GM12878 (cell line): ENCODE data around the gene TNS4. TPM values are rescaled to one million over a fixed set of nuclear protein-coding genes. Genes with fewer than 3 reads are reported as not detected.

Source experiments
- ATAC-seq: fragments of 200-7000 bp; cut with Tn5 transposase; 3 replicates; pipeline ENCODE4 v1.9.1; 2020; ENCODE audit warnings: mild to moderate bottlenecking, moderate library complexity
- BruUV-seq: library from RNA; stranded (reverse); fragments of 400-500 nt; replicated peaks from 2 replicates; lab custom pipeline; 2021; lab: Mats Ljungman, UMichigan
- CTCF ChIA-PET: fragments of 300-600 bp; sonication (Branson Sonifier 250); formaldehyde crosslinking; extraction: SDS; loops from one replicate; lab custom pipeline; 2021; ENCODE audit warnings: inconsistent platforms; lab: Yijun Ruan, JAX
- POLR2A ChIA-PET: fragments of 350-600 bp; formaldehyde crosslinking; extraction: SDS; loops from one replicate; lab custom pipeline; 2021; ENCODE audit warnings: inconsistent platforms; lab: Charles Lee
- RAD21 ChIA-PET: fragments of 300-600 bp; sonication (Branson Sonifier 250); formaldehyde crosslinking; loops from one replicate; lab custom pipeline; 2023; ENCODE audit warnings: antibody characterized with exemption; ENCODE audit not compliant: unreplicated experiment; lab: Charles Lee
- SMC1A ChIA-PET: fragments of 300-600 bp; sonication (Branson Sonifier 250); formaldehyde crosslinking; loops from one replicate; lab custom pipeline; 2023; ENCODE audit not compliant: unreplicated experiment, uncharacterized antibody; lab: Charles Lee
- DNase-seq: peaks from one replicate; pipeline ENCODE4 v3.0.0-alpha.2; 2011; ENCODE audit warnings: low read depth, low spot score
- FAIRE-seq: peaks from 3 replicates; lab custom pipeline; 2011; peaks lifted over from hg19 to GRCh38; lab: Jason Lieb, UNC
- H2AFZ ChIP-seq: 2 replicates; pipeline ENCODE4 v1.6.0; 2011; ENCODE audit warnings: low read depth, low read length, control low read depth; ENCODE audit not compliant: control insufficient read depth
- H3K27ac ChIP-seq: 2 replicates; pipeline ENCODE4 v1.5.1; 2011; ENCODE audit warnings: control low read depth; ENCODE audit not compliant: control insufficient read depth, insufficient read depth
- H3K27me3 ChIP-seq, 2 experiments: replicated peaks in 1 of 2; 2 replicates each; pipeline versions ENCODE4 v1.6.0 to v1.6.1; 2011; ENCODE audit warnings: low read length in 1 of 2; ENCODE audit not compliant: control insufficient read depth in 2 of 2, insufficient read depth in 2 of 2
- H3K36me3 ChIP-seq, 2 experiments: 2 replicates each; pipeline ENCODE4 v1.5.1; 2011; ENCODE audit warnings: low read length in 1 of 2; ENCODE audit not compliant: control insufficient read depth in 2 of 2, insufficient read depth in 2 of 2
- H3K4me1 ChIP-seq: 2 replicates; pipeline ENCODE4 v1.6.1; 2011; ENCODE audit warnings: mild to moderate bottlenecking, low read length, moderate library complexity, mixed read lengths; ENCODE audit not compliant: control insufficient read depth, insufficient read depth
- H3K4me2 ChIP-seq: 2 replicates; pipeline ENCODE4 v1.6.0; 2011; ENCODE audit warnings: control low read depth; ENCODE audit not compliant: control insufficient read depth, insufficient read depth
- H3K4me3 ChIP-seq: fragments of 200-600 bp; sonication (generic); 2 replicates; pipeline ENCODE4 v1.5.1; 2016
- H3K79me2 ChIP-seq: 2 replicates; pipeline ENCODE4 v1.6.0; 2011; ENCODE audit warnings: low read length; ENCODE audit not compliant: control insufficient read depth, insufficient read depth
- H3K9ac ChIP-seq: 2 replicates; pipeline ENCODE4 v1.8.0; 2011; ENCODE audit warnings: low read length, control low read depth, mixed read lengths; ENCODE audit not compliant: control insufficient read depth, insufficient read depth
- H3K9me3 ChIP-seq: replicated peaks from 3 replicates; pipeline ENCODE4 v1.5.1; 2011; ENCODE audit warnings: mild to moderate bottlenecking, low read length; ENCODE audit not compliant: control insufficient read depth, insufficient read depth
- H4K20me1 ChIP-seq: 2 replicates; pipeline ENCODE4 v1.6.0; 2011; ENCODE audit not compliant: control insufficient read depth, insufficient read depth
- FOXK2 ChIP-seq: fragments of 450-650 bp; IDR thresholded peaks from 2 replicates; pipeline ENCODE4 v1.6.1; 2017; ENCODE audit warnings: mild to moderate bottlenecking, moderate library complexity
- HCFC1 ChIP-seq: fragments of 150-350 bp; IDR thresholded peaks from 2 replicates; pipeline ENCODE4 v1.6.1; 2014; ENCODE audit warnings: low read length
- LARP7 ChIP-seq: fragments of 450-650 bp; IDR thresholded peaks from 2 replicates; pipeline ENCODE4 v1.6.1; 2017; ENCODE audit warnings: mild to moderate bottlenecking
- SUPT20H ChIP-seq: IDR thresholded peaks from 2 replicates; pipeline ENCODE4 v1.6.1; 2011; ENCODE audit warnings: low read depth, mild to moderate bottlenecking, low read length, moderate library complexity, borderline replicate concordance; ENCODE audit not compliant: control insufficient read depth
- WGBS: methylation state at CpG from one replicate; pipeline ENCODE4 v1.1.6; 2016; ENCODE audit warnings: low lambda C conversion rate; ENCODE audit not compliant: insufficient replicate concordance, insufficient coverage; ENCODE audit errors: missing lambda C conversion rate; 5-methylcytosine and 5-hydroxymethylcytosine counted together
- in situ Hi-C: fragments of 300-500 bp; cut with MboI; formaldehyde crosslinking; loops from 9 replicates; pipeline ENCODE4 v1.14.3; 2018; ENCODE audit warnings: mixed read lengths
- intact Hi-C: fragments of 100-400 bp; cut with micrococcal nuclease; formaldehyde crosslinking; loops from one replicate; pipeline ENCODE4 v1.14.2; 2022; ENCODE audit not compliant: unreplicated experiment
- polyA plus RNA-seq, 11 experiments: library from polyadenylated mRNA; depleted of rRNA in 4 of 11; unstranded in 6 of 11; stranded (reverse) in 5 of 11; fragments of >200 nt; fragmentation: Nextera tagmentation in 4 of 11; fragmentation: Illumina TruSeq in 1 of 11; extraction: Ambion mirVana in 4 of 11; extraction: Trizol in 1 of 11; gene quantifications; 1 replicate in 1 of 11; 2 replicates in 10 of 11; pipeline versions ENCODE4 v1.2.1 to v1.2.3, GENCODE V29; 2011 to 2016; ENCODE audit warnings: inconsistent platforms in 2 of 11, missing spikeins in 2 of 11, low read depth in 1 of 11
- total RNA-seq, 4 experiments: library from RNA; depleted of rRNA in 3 of 4; stranded (reverse); fragments of >200 nt in 3 of 4; fragmentation: Illumina TruSeq in 1 of 4; extraction: Trizol in 1 of 4; gene quantifications; 2 replicates each; pipeline versions ENCODE4 v1.2.1 to v1.2.3, GENCODE V29; 2013 to 2021
- TF ChIP-seq, protein P1 (sequence below): fragments of 150-350 bp; IDR thresholded peaks from 2 replicates; pipeline ENCODE4 v1.6.1; 2016; ENCODE audit warnings: low read depth, low read length
- TF ChIP-seq, protein P2 (sequence below): IDR thresholded peaks from 2 replicates; pipeline ENCODE4 v1.6.1; 2012; ENCODE audit warnings: low read depth, low read length, improper control_type of control experiment
- TF ChIP-seq, protein P3 (sequence below): IDR thresholded peaks from 2 replicates; pipeline ENCODE4 v1.6.1; 2012; ENCODE audit warnings: low read depth, low read length, improper control_type of control experiment
- TF ChIP-seq, protein P4 (sequence below): IDR thresholded peaks from 2 replicates; pipeline ENCODE4 v1.6.1; 2011; ENCODE audit warnings: borderline replicate concordance, low read depth, mild to moderate bottlenecking, moderate library complexity, low read length; ENCODE audit not compliant: insufficient read depth, poor library complexity, severe bottlenecking

TNS4 gene
- total and polyA plus RNA-seq, 10 of the 15 experiments (the other 5 are each of a cell fraction or from before 2014, with no cell fraction given) = 0.10 to 0.90 (median 0.68) TPM; not detected in 2

DNA sequence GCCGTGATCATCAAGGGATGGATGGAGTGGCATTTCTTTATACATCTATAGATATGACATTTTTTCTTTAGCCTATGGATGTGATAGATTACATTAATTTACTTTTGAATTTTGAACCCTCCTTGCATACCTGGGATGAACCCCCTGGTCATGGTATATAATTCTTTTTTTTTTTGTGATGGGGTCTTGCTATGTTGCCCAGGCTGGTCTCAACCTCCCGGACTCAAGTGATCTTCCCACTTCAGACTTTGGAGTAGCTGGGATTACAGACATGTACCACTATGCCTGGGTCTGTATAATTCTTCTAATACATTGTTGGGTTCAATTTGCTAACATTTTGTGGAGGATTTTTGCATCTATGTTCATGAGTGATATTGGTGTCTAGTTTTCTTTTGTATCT, 1.7 kb upstream of the TNS4 start (continued):
- TF ChIP-seq, protein P1, sequence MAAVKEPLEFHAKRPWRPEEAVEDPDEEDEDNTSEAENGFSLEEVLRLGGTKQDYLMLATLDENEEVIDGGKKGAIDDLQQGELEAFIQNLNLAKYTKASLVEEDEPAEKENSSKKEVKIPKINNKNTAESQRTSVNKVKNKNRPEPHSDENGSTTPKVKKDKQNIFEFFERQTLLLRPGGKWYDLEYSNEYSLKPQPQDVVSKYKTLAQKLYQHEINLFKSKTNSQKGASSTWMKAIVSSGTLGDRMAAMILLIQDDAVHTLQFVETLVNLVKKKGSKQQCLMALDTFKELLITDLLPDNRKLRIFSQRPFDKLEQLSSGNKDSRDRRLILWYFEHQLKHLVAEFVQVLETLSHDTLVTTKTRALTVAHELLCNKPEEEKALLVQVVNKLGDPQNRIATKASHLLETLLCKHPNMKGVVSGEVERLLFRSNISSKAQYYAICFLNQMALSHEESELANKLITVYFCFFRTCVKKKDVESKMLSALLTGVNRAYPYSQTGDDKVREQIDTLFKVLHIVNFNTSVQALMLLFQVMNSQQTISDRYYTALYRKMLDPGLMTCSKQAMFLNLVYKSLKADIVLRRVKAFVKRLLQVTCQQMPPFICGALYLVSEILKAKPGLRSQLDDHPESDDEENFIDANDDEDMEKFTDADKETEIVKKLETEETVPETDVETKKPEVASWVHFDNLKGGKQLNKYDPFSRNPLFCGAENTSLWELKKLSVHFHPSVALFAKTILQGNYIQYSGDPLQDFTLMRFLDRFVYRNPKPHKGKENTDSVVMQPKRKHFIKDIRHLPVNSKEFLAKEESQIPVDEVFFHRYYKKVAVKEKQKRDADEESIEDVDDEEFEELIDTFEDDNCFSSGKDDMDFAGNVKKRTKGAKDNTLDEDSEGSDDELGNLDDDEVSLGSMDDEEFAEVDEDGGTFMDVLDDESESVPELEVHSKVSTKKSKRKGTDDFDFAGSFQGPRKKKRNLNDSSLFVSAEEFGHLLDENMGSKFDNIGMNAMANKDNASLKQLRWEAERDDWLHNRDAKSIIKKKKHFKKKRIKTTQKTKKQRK = no peak
- TF ChIP-seq, protein P2, sequence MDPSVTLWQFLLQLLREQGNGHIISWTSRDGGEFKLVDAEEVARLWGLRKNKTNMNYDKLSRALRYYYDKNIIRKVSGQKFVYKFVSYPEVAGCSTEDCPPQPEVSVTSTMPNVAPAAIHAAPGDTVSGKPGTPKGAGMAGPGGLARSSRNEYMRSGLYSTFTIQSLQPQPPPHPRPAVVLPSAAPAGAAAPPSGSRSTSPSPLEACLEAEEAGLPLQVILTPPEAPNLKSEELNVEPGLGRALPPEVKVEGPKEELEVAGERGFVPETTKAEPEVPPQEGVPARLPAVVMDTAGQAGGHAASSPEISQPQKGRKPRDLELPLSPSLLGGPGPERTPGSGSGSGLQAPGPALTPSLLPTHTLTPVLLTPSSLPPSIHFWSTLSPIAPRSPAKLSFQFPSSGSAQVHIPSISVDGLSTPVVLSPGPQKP = no peak
- TF ChIP-seq LARP7 = no peak
- no peak for TF ChIP-seq SUPT20H
- no peak for TF ChIP-seq FOXK2

DNA sequence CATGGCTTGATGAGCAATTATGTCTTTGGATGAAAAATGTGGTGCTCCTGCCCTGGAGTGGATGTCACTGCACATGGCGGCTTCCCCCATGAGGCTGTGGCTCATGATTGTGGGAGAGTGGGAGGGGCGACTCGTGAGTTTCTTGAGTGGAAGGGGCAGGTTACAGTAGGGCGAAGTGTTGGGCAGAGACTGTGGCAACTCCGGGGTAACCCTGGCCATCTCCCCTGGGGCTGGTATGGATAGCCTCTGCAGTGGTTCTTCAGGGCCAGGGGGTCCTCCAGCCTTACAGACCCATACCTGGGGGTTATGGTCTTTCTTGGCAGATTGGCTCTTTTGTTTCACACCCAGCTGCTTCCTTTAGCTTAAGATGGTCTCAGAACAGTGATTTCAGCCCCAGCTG, 1.3 kb upstream of the TNS4 start:
- Histone ChIP-seq H3K27ac (no peak overlapping the region), H3K4me1 (no peaks in the 10 kb centered on the region), H3K9ac (no peak overlapping the region), H4K20me1 (no peaks in the 10 kb centered on the region), H3K9me3 (no peaks in the 10 kb centered on the region), H3K79me2 (no peaks in the 10 kb centered on the region), H3K4me3 (no peak overlapping the region), H2AFZ (no peak overlapping the region), H3K4me2 (no peak overlapping the region), H3K27me3 (peaks cover 0 to 5% of the 10 kb centered on the region in 2 experiments; a peak in 2 of 4 replicates), H3K36me3 (no peaks in the 10 kb centered on the region)
- TF ChIP-seq, protein P3, sequence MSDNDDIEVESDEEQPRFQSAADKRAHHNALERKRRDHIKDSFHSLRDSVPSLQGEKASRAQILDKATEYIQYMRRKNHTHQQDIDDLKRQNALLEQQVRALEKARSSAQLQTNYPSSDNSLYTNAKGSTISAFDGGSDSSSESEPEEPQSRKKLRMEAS = no peak
- TF ChIP-seq HCFC1 = no peak
- TF ChIP-seq, protein P4, sequence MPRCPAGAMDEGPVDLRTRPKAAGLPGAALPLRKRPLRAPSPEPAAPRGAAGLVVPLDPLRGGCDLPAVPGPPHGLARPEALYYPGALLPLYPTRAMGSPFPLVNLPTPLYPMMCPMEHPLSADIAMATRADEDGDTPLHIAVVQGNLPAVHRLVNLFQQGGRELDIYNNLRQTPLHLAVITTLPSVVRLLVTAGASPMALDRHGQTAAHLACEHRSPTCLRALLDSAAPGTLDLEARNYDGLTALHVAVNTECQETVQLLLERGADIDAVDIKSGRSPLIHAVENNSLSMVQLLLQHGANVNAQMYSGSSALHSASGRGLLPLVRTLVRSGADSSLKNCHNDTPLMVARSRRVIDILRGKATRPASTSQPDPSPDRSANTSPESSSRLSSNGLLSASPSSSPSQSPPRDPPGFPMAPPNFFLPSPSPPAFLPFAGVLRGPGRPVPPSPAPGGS = peak; percentile 17
- whole genome bisulfite sequencing = 30% methylated on average over 5 of the region's 5 CpGs
- BruUV-seq = no TSS peak
- ChIA-PET RAD21 (no interaction called here), SMC1A (interaction anchor here (1.5 to 1.8 kb wide), 2 partner anchors 15 to 26 kb away, joined by 3 to 9 read pairs; no protein-coding TSS in a partner anchor), POLR2A (interaction anchor here (1.2 kb wide), 1 partner anchor 11 kb away, joined by 3 read pairs; no protein-coding TSS in a partner anchor), CTCF (interaction anchor here (1.0 to 1.1 kb wide), 2 partner anchors 21 to 45 kb away, joined by 3 to 5 read pairs; no protein-coding TSS in a partner anchor)
- ATAC-seq (no peak), FAIRE-seq (no peak), DNase-seq (no peak)
- intact Hi-C loops (no loop called here), in situ Hi-C loops (no loop called here)
